HEK293T (cell line): ENCODE measurements around the gene MED16.

Experiments used
- ARNT ChIP-seq: fragments of 450-650 bp; IDR thresholded peaks from 2 replicates; pipeline ENCODE4 v1.6.1; 2017; ENCODE audit warnings: mild to moderate bottlenecking
- BHLHE40 ChIP-seq: fragments of 450-650 bp; IDR thresholded peaks from 2 replicates; pipeline ENCODE4 v1.6.1; 2016; ENCODE audit warnings: mild to moderate bottlenecking, moderate library complexity, borderline replicate concordance
- CTBP1 ChIP-seq: fragments of 450-650 bp; IDR thresholded peaks from 2 replicates; pipeline ENCODE4 v1.6.1; 2016; ENCODE audit warnings: borderline replicate concordance
- ELF4 ChIP-seq: fragments of 450-650 bp; IDR thresholded peaks from 2 replicates; pipeline ENCODE4 v1.6.1; 2017; ENCODE audit warnings: antibody characterized with exemption
- FOXA1 ChIP-seq: fragments of 450-650 bp; IDR thresholded peaks from 2 replicates; pipeline ENCODE4 v1.6.1; 2016; ENCODE audit warnings: mild to moderate bottlenecking
- FOXK2 ChIP-seq: fragments of 450-650 bp; IDR thresholded peaks from 2 replicates; pipeline ENCODE4 v1.6.1; 2016; ENCODE audit warnings: mild to moderate bottlenecking
- FOXM1 ChIP-seq: fragments of 450-650 bp; IDR thresholded peaks from 2 replicates; pipeline ENCODE4 v1.6.1; 2017; ENCODE audit warnings: mild to moderate bottlenecking, borderline replicate concordance
- L3MBTL2 ChIP-seq: fragments of 450-650 bp; conservative IDR thresholded peaks from 2 replicates; pipeline ENCODE4 v1.6.1; 2016; ENCODE audit warnings: mild to moderate bottlenecking
- LEF1 ChIP-seq: fragments of 450-650 bp; IDR thresholded peaks from 2 replicates; pipeline ENCODE4 v1.6.1; 2017; ENCODE audit warnings: mild to moderate bottlenecking, borderline replicate concordance
- NFRKB ChIP-seq: fragments of 450-650 bp; IDR thresholded peaks from 2 replicates; pipeline ENCODE4 v1.6.1; 2016; ENCODE audit warnings: mild to moderate bottlenecking, moderate library complexity
- SP1 ChIP-seq: fragments of 450-650 bp; IDR thresholded peaks from 2 replicates; pipeline ENCODE4 v1.6.1; 2017
- SUZ12 ChIP-seq: fragments of 450-650 bp; IDR thresholded peaks from 2 replicates; pipeline ENCODE4 v1.6.1; 2016; ENCODE audit warnings: mild to moderate bottlenecking
- TARDBP ChIP-seq: fragments of 450-650 bp; IDR thresholded peaks from 2 replicates; pipeline ENCODE4 v1.6.1; 2016
- ZNF384 ChIP-seq: fragments of 450-650 bp; IDR thresholded peaks from 2 replicates; pipeline ENCODE4 v1.6.1; 2016

DNA sequence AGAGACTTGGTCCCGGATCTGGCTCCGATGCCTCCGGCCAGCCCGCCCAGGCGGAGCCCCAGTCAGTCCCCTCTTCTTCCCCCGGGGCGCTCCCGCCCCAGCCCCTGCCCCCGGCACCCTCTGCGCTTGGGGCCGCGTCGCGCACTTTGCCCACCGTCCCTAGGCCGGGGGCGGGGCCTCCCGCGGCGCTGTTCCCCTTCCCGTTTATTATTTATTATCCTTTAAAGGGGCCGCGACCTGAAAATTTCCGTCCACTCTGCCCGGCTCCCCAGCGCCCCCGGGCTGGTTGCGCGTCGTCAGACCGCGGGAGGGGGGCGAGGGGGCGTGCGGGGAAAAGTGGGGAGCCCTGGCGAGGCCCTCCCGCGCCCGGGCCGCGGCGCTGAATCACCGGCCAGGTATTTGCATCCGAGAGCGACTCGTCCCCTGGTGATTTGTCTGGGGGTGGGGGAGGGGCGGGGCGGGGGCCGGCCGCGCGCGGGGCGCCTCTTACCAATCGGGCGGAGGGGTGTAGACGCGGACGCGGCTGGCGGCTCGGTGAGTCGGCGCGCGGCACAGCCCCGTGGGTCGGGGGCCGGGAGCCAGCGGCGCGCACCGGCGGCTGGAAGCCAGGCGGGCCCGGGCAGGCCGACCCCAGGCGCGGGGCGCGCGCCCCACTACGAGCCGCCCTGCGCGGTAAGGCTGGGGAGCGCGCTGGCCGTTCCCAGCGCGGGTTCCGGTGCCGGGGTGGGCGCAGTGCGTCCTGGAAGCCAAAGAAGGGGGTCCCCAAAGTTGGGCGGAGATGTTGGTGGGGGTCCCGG lies 32.7 kb upstream of the MED16 start, which contains the start of gene ARID3A:
- TF ChIP-seq FOXM1 (peak; percentile 45), TARDBP (no peak), FOXK2 (no peak), FOXA1 (no peak), ZNF384 (no peak), ELF4 (no peak), CTBP1 (no peak), SP1 (no peak), SUZ12 (no peak), BHLHE40 (no peak), L3MBTL2 (no peak), ARNT (no peak), LEF1 (no peak), NFRKB (no peak)
